ENCODE data around the gene SYNJ2BP. TPM values are rescaled to one million over a fixed set of nuclear protein-coding genes. Genes with fewer than 3 reads are reported as not detected.
"Not testable (repeated sequence)": the region's sequence is repeated elsewhere in the genome, so short reads cannot be mapped to it uniquely, and the experiment has no call there.

SYNJ2BP gene
- total RNA-seq, 2 experiments from 2014 or later, result 7.3 to 7.8 TPM

DNA sequence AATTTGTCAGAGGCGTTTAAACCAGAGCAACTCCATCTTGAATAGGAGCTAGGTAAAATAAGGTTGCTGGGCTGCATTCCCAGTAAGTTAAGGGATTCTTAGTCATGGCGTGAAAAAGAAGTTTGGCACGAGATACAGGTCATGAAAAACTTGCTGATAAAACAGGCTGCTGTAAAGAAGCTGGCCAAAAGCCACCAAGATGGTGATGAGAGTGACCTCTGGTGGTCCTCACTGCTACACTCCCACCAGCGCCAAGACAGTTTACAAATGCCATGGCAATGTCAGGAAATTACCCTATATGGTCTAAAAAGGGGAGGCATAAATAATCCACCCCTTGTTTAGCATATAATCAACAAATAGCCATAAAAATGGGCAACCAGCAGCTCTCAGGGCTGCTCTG, 13.6 kb downstream of the SYNJ2BP start:
- not testable (repeated sequence) for H3K27me3 Mint-ChIP-seq, H3K4me1 Mint-ChIP-seq, DNase-seq, H3K9me3 Mint-ChIP-seq, H3K27ac Mint-ChIP-seq, H3K4me3 Mint-ChIP-seq
- peaks cover 13% of the 10 kb centered on the region for H3K36me3 Mint-ChIP-seq

DNA sequence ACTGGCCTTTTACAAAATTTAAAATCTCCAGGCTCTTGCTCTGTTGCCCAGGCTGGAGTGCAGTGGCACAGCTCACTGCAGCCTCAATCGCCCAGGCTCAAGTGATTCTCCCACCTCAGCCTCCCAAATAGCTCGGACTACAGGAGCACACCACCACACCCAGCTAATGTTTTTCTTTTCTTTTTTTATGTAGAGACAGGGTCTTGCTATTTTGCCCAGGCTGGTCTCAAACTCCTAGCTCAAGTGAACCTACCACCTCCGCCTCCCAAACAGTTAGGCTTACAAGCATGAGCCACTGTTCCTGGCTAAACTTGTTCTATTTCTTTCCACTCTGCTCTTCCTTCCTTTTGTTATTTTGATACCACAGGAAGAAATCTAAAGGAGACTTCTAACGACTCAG, 15.2 kb downstream of the SYNJ2BP start:
- no peak overlapping the region for H3K27ac Mint-ChIP-seq
- no peaks in the 10 kb centered on the region for H3K9me3 Mint-ChIP-seq
- no peak overlapping the region for H3K4me3 Mint-ChIP-seq
- DNase-seq, result no peak
- peaks cover 11% of the 10 kb centered on the region for H3K36me3 Mint-ChIP-seq
- no peaks in the 10 kb centered on the region for H3K27me3 Mint-ChIP-seq
- peaks cover 6% of the 10 kb centered on the region for H3K4me1 Mint-ChIP-seq

DNA sequence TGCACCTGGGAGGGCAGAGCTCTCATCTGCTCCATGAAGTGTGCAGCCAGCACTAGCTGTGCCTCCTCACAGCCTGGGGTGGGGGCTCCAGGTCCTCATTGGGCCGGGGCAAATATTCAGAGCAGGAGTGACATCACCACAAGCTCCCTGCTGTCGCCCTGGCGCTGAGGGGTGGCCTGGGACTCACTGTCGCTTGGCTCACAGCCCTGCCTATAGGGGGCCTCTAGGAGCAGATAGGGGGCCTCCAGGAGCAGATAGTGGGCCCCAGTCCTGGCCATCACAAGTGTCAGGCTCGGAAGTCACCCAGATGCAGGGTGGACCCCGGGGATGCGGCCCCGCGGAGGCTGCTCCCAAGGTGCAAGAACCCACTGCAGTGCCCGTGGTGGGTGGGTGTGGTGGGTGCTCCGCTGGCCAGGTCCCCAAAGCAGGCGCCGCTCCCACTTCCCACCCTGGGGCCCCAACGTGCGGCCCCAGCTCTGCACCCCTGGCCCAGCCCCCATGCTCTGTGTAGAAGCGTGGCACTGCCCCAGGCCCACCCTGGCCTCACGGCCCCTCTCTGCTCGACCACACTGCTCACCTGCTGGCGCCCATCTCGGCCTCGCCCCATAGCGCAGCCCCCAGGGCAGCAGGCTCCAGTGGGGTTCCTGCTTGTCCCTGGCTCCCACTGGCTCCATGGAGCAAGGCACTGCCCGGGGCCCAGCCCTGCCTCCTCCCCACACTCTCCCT, 18.0 kb downstream of the SYNJ2BP start:
- H3K27ac Mint-ChIP-seq, result no peak overlapping the region
- DNase-seq, result no peak
- H3K4me1 Mint-ChIP-seq, result peaks cover 3% of the 10 kb centered on the region
- H3K27me3 Mint-ChIP-seq, result no peaks in the 10 kb centered on the region
- H3K9me3 Mint-ChIP-seq, result no peaks in the 10 kb centered on the region
- no peak overlapping the region for H3K4me3 Mint-ChIP-seq
- peaks cover 10% of the 10 kb centered on the region for H3K36me3 Mint-ChIP-seq

DNA sequence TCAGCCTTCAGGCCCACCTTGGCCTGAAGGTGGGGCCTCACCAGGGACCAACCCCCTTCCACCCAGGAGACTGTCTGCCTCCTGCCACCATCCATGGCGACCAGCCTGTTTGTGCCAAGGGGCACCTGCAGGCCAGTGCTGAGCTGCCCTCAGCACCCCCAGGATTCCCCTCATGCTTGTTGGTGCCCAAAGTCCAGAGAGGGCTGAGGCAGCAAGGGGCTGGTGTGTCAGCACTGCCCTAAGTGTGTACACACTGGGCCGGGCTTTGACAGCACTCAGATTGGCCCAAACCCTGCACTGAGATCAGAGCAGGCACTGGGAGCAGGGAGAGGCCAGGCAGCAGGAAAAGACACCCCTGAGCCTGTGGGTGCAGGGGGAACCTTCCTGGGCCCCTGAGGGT, 18.6 kb downstream of the SYNJ2BP start:
- peaks cover 2% of the 10 kb centered on the region for H3K9me3 Mint-ChIP-seq
- peaks cover 12% of the 10 kb centered on the region for H3K36me3 Mint-ChIP-seq
- H3K4me3 Mint-ChIP-seq, result no peak overlapping the region
- no peak overlapping the region for H3K27ac Mint-ChIP-seq
- H3K27me3 Mint-ChIP-seq, result no peaks in the 10 kb centered on the region
- H3K4me1 Mint-ChIP-seq, result peaks cover 3% of the 10 kb centered on the region
- no peak for DNase-seq

DNA sequence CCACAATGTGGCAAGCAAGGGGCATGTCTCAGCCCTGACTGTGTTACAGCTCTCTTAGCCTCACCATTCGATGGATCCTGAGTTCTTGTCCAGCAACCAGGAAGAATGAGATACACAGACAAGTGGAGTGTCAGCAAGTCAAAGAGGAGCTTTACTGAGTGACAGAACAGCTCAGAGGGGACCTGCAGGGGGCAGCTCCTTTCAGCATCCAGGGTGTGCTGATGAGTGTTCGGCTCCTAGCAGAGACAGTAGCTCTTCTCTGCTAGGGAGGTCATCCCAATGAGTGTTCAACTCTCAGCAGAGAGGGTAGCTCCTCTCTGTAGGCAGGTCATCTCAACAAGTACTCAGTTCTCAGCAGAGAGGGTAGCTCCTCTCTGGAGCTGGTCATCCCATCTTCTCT, 19.1 kb downstream of the SYNJ2BP start:
- Mint-ChIP-seq H3K4me1 (peaks cover 3% of the 10 kb centered on the region), H3K9me3 (peaks cover 5% of the 10 kb centered on the region), H3K27ac (no peak overlapping the region), H3K4me3 (no peak overlapping the region), H3K36me3 (peaks cover 15% of the 10 kb centered on the region), H3K27me3 (no peaks in the 10 kb centered on the region)
- DNase-seq, result no peak

DNA sequence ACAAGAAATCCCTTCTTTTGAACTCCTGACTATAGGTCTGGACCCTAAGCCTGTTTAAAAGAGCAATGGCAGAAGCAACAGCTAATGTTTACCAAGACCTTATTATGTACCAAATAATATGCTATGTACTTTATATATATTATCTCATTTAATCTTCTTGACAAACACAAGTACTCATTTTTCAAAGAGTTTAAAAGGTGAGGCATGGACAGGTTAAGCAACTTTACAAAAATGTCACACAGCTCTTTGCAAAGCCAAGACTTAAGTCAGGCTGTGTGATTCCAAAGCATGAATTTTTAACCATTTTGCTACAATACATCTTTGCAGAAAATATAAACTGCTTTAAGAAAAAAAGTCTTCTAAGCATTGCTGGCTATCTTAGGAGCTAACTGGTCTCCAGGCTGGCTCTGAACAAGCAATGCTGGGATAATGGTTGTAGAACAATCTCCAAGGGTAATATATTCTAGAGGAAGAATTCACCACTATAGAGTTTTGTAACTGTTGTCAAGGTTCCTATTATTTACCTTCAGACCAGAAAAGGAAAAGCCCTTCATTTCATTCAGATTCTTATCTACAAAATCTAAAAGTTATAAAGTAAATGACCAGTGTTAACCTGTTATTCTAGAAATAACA, 22.1 kb downstream of the SYNJ2BP start:
- no peaks in the 10 kb centered on the region for H3K27me3 Mint-ChIP-seq
- no peak overlapping the region for H3K4me3 Mint-ChIP-seq
- peaks cover 8% of the 10 kb centered on the region for H3K4me1 Mint-ChIP-seq
- peaks cover 5% of the 10 kb centered on the region for H3K9me3 Mint-ChIP-seq
- H3K36me3 Mint-ChIP-seq, result peaks cover 13% of the 10 kb centered on the region
- H3K27ac Mint-ChIP-seq, result no peak overlapping the region
- no peak for DNase-seq

DNA sequence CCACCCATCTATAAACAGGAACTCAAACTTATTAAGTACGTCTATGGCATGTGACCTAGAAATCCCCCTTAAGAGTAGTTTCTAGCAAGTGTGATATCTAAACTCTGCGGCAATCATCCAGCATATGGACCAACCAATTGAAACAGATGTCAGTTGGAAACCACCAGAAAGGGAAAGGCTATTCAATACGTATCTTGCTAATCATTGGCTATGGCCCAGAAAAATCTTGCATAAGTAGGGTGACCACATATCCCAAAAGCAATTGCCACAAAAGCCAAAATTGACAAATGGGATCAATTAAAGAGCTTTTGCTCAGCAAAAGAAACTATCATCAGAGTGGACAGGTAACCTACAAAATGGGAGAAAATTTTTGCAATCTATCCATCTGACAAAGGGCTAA, 24.2 kb downstream of the SYNJ2BP start:
- peaks cover 8% of the 10 kb centered on the region for H3K4me1 Mint-ChIP-seq

DNA sequence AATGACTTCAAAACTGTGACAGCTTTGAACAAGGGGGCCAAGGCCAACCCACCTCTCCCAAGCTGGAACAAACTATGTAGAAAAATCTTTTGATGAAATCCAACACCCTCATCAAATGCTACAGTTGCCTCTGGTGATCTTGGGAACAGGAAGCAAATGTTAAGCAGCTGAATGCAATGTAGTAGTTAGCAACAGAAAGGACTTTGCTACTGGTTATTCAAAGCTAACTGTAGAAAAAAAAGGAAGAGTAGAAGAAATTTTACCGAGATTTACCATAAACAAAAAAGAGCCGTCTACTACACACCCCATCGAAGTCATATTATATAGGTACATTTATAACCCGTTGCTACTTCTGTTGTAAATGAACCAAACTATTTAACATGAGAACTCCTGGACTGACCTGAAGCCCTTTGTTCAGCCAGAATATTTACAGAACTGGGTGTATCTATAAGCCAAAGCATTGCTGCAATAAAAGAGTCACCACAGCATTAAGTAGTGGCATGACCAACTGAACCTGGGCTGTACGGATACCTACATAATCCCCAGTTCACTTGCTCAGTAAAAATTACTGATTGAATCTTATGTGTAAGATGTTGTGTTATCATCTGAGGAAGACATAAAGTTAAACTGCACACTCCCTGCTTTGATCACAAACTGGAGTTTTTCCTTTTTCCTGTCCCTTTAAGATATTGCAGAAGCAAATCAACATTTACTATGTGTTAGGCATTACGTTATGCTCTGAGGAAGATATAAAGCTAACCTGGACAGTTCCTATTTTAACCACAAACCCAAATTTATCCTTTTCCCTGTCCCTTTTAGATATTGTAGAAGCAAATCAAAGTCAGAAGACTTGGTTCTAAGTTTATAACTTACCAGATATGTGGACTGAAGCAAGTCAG, 25.1 kb downstream of the SYNJ2BP start:
- Mint-ChIP-seq H3K27me3 (no peaks in the 10 kb centered on the region), H3K9me3 (peaks cover 5% of the 10 kb centered on the region), H3K4me3 (no peak overlapping the region), H3K4me1 (peaks cover 8% of the 10 kb centered on the region), H3K36me3 (peaks cover 10% of the 10 kb centered on the region), H3K27ac (no peak overlapping the region)
- DNase-seq, result no peak

More for the DNA sequence above, 24.2 kb downstream of the SYNJ2BP start:
- H3K27me3 Mint-ChIP-seq, result no peaks in the 10 kb centered on the region
- peaks cover 11% of the 10 kb centered on the region for H3K36me3 Mint-ChIP-seq
- H3K9me3 Mint-ChIP-seq, result peaks cover 5% of the 10 kb centered on the region
- H3K27ac Mint-ChIP-seq, result no peak overlapping the region
- no peak overlapping the region for H3K4me3 Mint-ChIP-seq
- DNase-seq, result no peak

DNA sequence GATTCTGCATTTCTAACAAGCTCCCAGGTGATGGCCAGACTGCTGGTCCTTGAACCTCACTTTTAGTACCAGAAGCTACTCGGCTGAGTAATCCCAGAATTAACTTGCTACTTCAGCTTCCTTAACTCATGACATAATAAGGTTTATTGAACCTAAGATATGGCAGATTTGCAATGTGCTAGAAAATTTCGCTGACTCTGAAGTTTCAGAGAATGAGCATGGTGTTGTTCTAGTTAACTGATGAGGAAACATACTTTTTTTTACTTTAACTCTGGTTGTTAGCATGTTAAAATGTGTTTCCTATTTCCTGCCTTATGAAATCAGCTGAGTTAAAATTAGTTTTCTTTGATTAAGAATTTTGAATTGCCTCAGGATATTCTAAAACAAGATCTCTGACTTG, 34.4 kb downstream of the SYNJ2BP start:
- Mint-ChIP-seq H3K27ac (no peak overlapping the region), H3K4me3 (no peak overlapping the region), H3K27me3 (no peaks in the 10 kb centered on the region), H3K9me3 (no peaks in the 10 kb centered on the region), H3K36me3 (peaks cover 2% of the 10 kb centered on the region), H3K4me1 (no peaks in the 10 kb centered on the region)
- no peak for DNase-seq

DNA sequence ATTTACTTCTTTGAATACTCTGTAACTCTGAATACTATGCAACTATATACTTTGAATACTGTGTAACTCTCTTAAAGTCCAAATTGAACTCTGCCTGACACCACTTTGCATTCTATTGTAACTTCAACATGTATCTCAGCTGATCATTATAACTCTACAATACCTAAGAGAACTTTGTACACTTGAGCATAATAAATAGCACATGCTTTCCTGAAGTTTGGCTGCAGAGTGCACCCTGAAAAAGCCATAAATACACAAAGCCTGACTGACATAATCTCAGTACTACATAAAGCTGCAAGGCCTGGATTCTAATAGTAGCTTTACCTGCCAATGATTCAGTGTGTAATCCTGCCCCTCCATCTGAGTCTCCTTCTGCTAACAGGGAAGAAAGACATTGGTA, 36.1 kb downstream of the SYNJ2BP start:
- Mint-ChIP-seq H3K4me3 (no peak overlapping the region), H3K36me3 (peaks cover 2% of the 10 kb centered on the region), H3K27ac (no peak overlapping the region), H3K4me1 (no peaks in the 10 kb centered on the region), H3K9me3 (no peaks in the 10 kb centered on the region), H3K27me3 (no peaks in the 10 kb centered on the region)
- DNase-seq, result no peak

DNA sequence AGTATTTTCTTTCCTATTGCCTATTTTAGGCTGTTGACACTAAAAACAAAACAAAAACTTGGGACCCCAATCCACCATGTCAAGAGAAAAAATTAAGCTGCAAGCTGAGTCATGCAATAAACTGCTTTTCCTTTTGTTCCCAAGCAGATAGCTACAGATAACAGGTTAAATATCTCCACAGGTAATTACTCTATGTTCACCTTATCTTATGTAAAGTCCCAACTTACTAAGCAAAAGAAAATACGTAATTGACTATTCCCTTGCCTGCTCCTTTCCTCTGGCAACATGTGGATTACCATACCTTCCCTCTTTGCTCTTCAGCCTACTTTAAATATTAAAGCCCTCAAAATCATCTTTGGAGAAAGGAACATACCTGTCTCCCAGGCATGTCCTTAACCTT, 38.2 kb downstream of the SYNJ2BP start:
- no peaks in the 10 kb centered on the region for H3K4me1 Mint-ChIP-seq
- no peak for DNase-seq
- H3K4me3 Mint-ChIP-seq, result no peak overlapping the region
- peaks cover 2% of the 10 kb centered on the region for H3K36me3 Mint-ChIP-seq
- H3K27ac Mint-ChIP-seq, result no peak overlapping the region
- no peaks in the 10 kb centered on the region for H3K9me3 Mint-ChIP-seq
- H3K27me3 Mint-ChIP-seq, result no peaks in the 10 kb centered on the region

Other genes with a start within 250 kb of the SYNJ2BP start
- gene SLC8A3, start 228.1 kb downstream of the SYNJ2BP start, total RNA-seq, result under 1 TPM; 0.62 to 0.72 TPM
- gene COX16, start 57.4 kb downstream of the SYNJ2BP start, total RNA-seq, result 10 to 100 TPM; 72.7 to 79.5 TPM
- gene ADAM21, start 35.1 kb upstream of the SYNJ2BP start, total RNA-seq, result under 1 TPM; 0.23 to 0.24 TPM
- under 1 TPM in 1 of 2 experiments, not detected in 1; 0.12 TPM for gene ADAM20, start 117.9 kb upstream of the SYNJ2BP start, total RNA-seq
- gene MED6, start 183.6 kb upstream of the SYNJ2BP start, total RNA-seq, result 10 to 100 TPM; 62.3 to 66.6 TPM
- gene TTC9, start 224.8 kb upstream of the SYNJ2BP start, total RNA-seq, result 1 to 10 TPM; 4.9 to 5.4 TPM

Data from activated naive CD8-positive, alpha-beta T cell treated with anti-CD3 and anti-CD28 coated beads for 36 hours (primary cell).